ENCODE results near the gene IL2RG.

IL2RG gene

GRCh38 chrX:71148278-71148663, 36.9 kb upstream of the IL2RG start:
- no peak for TF ChIP-seq CTCF (IDR thresholded peaks at IDR 0.05; ENCODE audit: low read depth, low read length, missing control alignments)
- H3K4me3 ChIP-seq (replicated peaks; ENCODE audit: low read depth, low read length) = no peak overlapping the region
- no peak for DNase-seq (ENCODE audit: extremely low read depth, low read depth)

- DNase-seq (ENCODE audit: extremely low read depth, low read depth) = no peak
- no peak overlapping the region for H3K4me3 ChIP-seq (replicated peaks; ENCODE audit: low read depth, low read length)
- no peak for TF ChIP-seq CTCF (IDR thresholded peaks at IDR 0.05; ENCODE audit: low read depth, low read length, missing control alignments)
Measured at GRCh38 chrX:71147496-71148277, 36.3 kb upstream of the IL2RG start.

DNA sequence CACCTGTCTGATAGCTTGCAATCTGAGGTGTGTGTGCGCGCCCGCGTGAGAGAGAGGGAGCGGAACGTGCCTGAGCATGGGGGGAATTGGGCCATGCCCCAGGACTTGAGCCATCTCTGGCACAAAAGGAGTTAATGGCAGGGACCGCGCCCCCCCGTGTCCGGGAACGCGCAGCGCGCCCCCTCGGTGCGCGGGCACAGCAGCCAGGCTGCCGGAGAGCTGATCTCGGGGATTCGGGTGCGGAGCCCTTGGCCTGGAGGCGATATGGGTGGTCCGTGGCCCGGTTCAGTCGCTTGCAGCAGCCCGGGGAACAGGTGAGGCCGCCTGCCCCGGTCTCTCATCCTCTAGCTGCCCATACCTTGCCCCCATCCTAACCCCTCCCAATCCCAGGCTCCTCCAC, 33.3 kb upstream of the IL2RG start, which contains the start of gene NLGN3:
Gene NLGN3, plus strand, starts transcription at position 191 of the 400 bp plus-strand sequence. CDS start 2,909 bp downstream, outside the sequence.
- DNase-seq (ENCODE audit: extremely low read depth, low read depth) = no peak
- no peak within 1 kb of the TSS for H3K4me3 ChIP-seq (replicated peaks; ENCODE audit: low read depth, low read length)

GRCh38 chrX:71143508-71143907, 32.1 kb upstream of the IL2RG start:
- no peak for TF ChIP-seq CTCF (IDR thresholded peaks at IDR 0.05; ENCODE audit: low read depth, low read length, missing control alignments)
- no peak overlapping the region for H3K4me3 ChIP-seq (replicated peaks; ENCODE audit: low read depth, low read length)
- no peak for DNase-seq (ENCODE audit: extremely low read depth, low read depth)

More for the DNA sequence above, 33.3 kb upstream of the IL2RG start, which contains the start of gene NLGN3:
- TF ChIP-seq CTCF (IDR thresholded peaks at IDR 0.05; ENCODE audit: low read depth, low read length, missing control alignments) = no peak

DNA sequence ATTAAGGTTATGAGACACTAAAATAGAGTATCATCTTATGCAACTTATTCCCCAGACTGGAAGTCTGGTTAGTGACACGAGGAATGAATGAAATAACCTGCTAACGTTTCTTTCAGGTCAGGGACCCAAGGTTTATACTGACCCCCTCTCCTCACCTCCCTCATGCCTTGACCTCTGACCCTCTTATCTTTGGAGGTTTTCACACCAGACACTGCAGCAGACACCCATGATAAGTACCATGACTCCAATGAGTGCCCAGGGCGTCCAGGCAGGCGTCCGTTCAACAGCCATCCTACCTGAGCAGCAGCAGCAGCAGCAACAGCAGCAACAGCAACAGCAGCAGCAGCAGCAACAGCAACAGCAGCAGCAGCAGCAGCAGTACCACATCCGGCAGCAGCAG, 29.1 kb upstream of the IL2RG start:
- DNase-seq (ENCODE audit: extremely low read depth, low read depth) = no peak
- H3K4me3 ChIP-seq (replicated peaks; ENCODE audit: low read depth, low read length) = no peak overlapping the region
- no peak for TF ChIP-seq CTCF (IDR thresholded peaks at IDR 0.05; ENCODE audit: low read depth, low read length, missing control alignments)

- no peak overlapping the region for H3K4me3 ChIP-seq (replicated peaks; ENCODE audit: low read depth, low read length)
- DNase-seq (ENCODE audit: extremely low read depth, low read depth) = no peak
- TF ChIP-seq CTCF (IDR thresholded peaks at IDR 0.05; ENCODE audit: low read depth, low read length, missing control alignments) = no peak
Measured at GRCh38 chrX:71131510-71131909, 20.1 kb upstream of the IL2RG start.

Measured in HFF-Myc (cell line).